ENCODE measurements around the gene PTPRR. TPM values are rescaled to one million over a fixed set of nuclear protein-coding genes. Genes with fewer than 3 reads are reported as not detected.

The PTPRR gene
- total RNA-seq, 4 donors from 2014 or later = 0.15 TPM; not detected in 3

DNA sequence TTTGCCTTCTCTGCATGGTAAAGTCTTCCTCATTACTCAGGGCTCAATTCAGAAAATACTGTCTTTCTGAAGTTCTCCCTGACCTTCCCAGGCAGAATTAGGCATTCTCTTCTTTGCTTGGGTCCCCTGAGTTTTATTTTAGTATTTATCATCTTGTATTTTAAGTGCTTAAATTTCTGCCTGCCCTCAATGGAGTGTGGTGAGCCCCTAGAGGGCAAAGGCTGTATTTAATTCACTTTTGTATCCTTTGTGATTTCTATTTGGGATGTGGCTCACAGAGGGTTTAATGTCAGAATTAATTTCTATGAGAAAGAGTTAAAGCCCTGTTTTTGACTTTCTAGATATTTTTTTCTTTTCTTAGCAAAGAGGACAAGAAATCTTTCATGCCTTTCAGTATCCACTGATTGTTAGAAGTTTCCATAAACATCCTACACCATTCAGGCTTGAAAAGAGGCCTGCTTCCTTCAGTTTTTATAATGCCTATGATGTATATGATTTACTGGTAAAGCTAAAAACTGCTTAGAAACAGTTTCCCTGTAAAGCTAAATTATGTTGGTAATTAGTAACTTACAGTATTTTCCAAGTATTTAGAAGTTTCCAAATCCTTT lies 227.8 kb downstream of the PTPRR start:
- intact Hi-C loops (cut with DNase I; ENCODE audit: low total_unique reads) = no loop called here
- TF ChIP-seq, protein P1, sequence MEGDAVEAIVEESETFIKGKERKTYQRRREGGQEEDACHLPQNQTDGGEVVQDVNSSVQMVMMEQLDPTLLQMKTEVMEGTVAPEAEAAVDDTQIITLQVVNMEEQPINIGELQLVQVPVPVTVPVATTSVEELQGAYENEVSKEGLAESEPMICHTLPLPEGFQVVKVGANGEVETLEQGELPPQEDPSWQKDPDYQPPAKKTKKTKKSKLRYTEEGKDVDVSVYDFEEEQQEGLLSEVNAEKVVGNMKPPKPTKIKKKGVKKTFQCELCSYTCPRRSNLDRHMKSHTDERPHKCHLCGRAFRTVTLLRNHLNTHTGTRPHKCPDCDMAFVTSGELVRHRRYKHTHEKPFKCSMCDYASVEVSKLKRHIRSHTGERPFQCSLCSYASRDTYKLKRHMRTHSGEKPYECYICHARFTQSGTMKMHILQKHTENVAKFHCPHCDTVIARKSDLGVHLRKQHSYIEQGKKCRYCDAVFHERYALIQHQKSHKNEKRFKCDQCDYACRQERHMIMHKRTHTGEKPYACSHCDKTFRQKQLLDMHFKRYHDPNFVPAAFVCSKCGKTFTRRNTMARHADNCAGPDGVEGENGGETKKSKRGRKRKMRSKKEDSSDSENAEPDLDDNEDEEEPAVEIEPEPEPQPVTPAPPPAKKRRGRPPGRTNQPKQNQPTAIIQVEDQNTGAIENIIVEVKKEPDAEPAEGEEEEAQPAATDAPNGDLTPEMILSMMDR (IDR thresholded peaks at IDR 0.05) = no peak
- TF ChIP-seq POLR2A (IDR thresholded peaks at IDR 0.05) = no peak
- no peak overlapping the region for H3K4me3 ChIP-seq (ENCODE audit: low read depth, poor library complexity, severe bottlenecking)
- no peak for DNase-seq (ENCODE audit: low spot score in 2 of 2)

DNA sequence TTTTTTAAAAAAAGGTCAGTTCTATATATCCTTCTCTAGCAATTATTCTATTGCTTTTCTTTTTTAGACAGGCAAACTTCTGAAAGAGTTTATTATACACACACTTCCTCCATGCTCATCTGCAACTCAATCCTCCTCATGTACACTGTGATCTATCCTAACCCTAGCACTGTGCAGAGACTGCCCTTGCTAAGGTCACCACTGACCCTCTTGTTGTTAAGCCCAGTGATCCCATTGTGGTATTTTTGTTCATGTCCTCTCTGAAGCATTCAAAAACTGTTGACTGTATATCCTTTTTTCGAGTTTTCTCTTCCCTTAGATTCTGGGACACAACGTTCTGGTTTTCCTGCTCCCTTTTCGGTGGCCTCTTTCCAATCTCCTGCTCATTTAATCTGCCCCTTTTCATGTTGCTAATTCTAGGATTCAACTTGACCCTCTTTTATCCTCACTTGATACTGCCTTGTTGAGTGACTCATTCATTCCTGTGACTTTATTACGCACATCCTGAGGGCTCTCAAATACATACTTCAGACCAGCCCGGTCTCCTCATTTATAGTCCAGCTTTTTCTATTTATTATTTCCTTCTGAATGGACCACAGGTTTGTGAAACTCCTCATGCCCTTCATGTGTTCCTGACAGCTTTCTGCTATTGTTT lies 229.4 kb downstream of the PTPRR start:
- no peak for DNase-seq (ENCODE audit: low spot score in 2 of 2)
- intact Hi-C loops (cut with DNase I; ENCODE audit: low total_unique reads) = no loop called here
- WGBS, 2 donors = 77 to 81% methylated on average over 5 of the region's 5 CpGs
- TF ChIP-seq, protein P1 (IDR thresholded peaks at IDR 0.05) = no peak
- no peak for TF ChIP-seq POLR2A (IDR thresholded peaks at IDR 0.05)
- no peak overlapping the region for H3K4me3 ChIP-seq (ENCODE audit: low read depth, poor library complexity, severe bottlenecking)

DNA sequence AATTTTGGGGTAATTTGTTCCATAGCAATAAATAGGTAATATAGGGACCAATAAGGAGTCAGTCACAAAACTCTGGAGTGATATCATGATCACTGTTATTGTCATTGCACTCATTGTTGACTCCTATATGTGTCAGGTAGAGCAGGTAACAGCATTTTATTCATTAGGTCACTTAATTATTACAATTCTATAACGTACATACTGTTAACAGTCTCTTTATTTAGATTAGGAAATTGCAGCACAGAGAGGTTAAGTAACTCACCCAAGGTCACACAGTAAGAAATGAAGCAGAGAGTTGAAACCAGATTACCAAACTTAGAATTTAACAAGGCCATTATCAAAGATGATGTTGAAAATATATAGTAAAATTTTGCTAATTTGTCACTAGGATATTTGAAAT lies 233.6 kb downstream of the PTPRR start:
- no peak overlapping the region for H3K4me3 ChIP-seq (ENCODE audit: low read depth, poor library complexity, severe bottlenecking)
- 74 to 82% methylated on average over 1 of the region's 1 CpG for WGBS, 2 donors
- TF ChIP-seq POLR2A (IDR thresholded peaks at IDR 0.05) = no peak
- TF ChIP-seq, protein P1 (IDR thresholded peaks at IDR 0.05) = no peak

DNA sequence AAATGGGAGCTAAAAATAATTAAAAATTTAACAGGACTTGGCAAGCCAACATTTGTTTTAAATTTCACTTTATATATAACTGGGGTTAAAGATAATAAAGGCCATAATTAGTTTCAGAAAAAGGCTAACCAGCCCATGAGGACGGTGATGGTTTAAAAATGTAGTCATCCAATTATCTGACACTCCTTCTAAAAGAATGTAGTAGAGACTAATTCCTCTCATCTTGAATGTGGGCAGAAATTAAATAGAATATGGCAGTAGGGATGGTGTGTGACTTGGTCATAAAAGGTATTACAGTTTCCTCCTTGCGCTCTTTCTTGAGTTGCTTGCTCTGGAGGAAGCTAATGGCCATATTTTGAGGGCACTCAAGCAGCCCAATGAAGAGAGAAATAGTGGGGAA lies 234.2 kb downstream of the PTPRR start:
- DNase-seq (ENCODE audit: low spot score in 2 of 2) = no peak
- WGBS, 2 donors = 71% methylated on average over 2 of the region's 2 CpGs
- intact Hi-C loops (cut with DNase I; ENCODE audit: low total_unique reads) = no loop called here
- no peak overlapping the region for H3K4me3 ChIP-seq (ENCODE audit: low read depth, poor library complexity, severe bottlenecking)
- TF ChIP-seq, protein P1 (IDR thresholded peaks at IDR 0.05) = no peak
- TF ChIP-seq POLR2A (IDR thresholded peaks at IDR 0.05) = no peak

More for the DNA sequence above, 233.6 kb downstream of the PTPRR start:
- intact Hi-C loops (cut with DNase I; ENCODE audit: low total_unique reads) = no loop called here
- no peak for DNase-seq (ENCODE audit: low spot score in 2 of 2)

DNA sequence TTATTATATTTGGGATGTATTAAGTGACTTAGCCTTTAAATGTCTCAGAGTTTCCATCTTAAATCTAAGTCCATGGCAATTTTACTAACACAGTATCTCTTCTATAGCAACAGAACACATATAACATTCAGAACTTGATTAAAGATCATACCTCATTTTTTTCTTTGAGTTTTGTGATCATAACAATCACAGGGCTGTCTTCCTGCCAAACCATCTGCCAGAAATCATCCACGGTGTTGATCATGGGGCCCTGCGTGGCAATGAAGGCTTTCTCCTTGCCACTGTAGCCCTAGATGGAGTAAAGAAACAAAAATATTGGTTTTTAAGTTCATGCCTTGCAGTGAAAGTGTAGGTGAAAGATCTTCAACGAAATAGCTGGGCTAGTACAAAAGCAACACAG lies 236.6 kb downstream of the PTPRR start:
- intact Hi-C loops (cut with DNase I; ENCODE audit: low total_unique reads) = no loop called here
- no peak overlapping the region for H3K4me3 ChIP-seq (ENCODE audit: low read depth, poor library complexity, severe bottlenecking)
- 63 to 69% methylated on average over 3 of the region's 3 CpGs for WGBS, 2 donors
- no peak for TF ChIP-seq POLR2A (IDR thresholded peaks at IDR 0.05)
- TF ChIP-seq, protein P1 (IDR thresholded peaks at IDR 0.05) = no peak
- no peak for DNase-seq (ENCODE audit: low spot score in 2 of 2)
